ENCODE measurements around the gene ENOX1.

DNA sequence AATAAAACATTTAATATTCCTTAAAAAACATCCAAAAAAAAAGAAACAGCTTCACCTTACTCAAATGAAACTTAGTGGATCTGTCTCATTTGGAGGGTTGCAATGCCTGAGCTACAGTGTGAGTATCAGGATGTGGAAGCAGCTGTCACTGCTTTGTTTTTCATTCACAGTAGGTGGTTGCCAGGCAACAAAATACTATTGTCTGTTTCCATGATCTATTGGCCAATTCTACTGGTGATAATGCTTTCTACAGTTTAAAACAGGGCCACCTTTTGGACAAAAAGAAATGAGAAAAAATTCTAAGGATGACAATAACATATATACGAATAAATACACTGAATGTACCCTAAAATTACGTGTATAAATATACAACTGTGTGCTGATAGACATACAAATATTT lies 3.0 kb downstream of the ENOX1 start:
- TF ChIP-seq, protein P1, sequence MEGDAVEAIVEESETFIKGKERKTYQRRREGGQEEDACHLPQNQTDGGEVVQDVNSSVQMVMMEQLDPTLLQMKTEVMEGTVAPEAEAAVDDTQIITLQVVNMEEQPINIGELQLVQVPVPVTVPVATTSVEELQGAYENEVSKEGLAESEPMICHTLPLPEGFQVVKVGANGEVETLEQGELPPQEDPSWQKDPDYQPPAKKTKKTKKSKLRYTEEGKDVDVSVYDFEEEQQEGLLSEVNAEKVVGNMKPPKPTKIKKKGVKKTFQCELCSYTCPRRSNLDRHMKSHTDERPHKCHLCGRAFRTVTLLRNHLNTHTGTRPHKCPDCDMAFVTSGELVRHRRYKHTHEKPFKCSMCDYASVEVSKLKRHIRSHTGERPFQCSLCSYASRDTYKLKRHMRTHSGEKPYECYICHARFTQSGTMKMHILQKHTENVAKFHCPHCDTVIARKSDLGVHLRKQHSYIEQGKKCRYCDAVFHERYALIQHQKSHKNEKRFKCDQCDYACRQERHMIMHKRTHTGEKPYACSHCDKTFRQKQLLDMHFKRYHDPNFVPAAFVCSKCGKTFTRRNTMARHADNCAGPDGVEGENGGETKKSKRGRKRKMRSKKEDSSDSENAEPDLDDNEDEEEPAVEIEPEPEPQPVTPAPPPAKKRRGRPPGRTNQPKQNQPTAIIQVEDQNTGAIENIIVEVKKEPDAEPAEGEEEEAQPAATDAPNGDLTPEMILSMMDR (IDR thresholded peaks at IDR 0.05) = no peak
- no peak for TF ChIP-seq ZFX (IDR thresholded peaks at IDR 0.05; ENCODE audit: borderline replicate concordance)
